ENCODE measurements around the gene DDX39B.

DDX39B gene

DNA sequence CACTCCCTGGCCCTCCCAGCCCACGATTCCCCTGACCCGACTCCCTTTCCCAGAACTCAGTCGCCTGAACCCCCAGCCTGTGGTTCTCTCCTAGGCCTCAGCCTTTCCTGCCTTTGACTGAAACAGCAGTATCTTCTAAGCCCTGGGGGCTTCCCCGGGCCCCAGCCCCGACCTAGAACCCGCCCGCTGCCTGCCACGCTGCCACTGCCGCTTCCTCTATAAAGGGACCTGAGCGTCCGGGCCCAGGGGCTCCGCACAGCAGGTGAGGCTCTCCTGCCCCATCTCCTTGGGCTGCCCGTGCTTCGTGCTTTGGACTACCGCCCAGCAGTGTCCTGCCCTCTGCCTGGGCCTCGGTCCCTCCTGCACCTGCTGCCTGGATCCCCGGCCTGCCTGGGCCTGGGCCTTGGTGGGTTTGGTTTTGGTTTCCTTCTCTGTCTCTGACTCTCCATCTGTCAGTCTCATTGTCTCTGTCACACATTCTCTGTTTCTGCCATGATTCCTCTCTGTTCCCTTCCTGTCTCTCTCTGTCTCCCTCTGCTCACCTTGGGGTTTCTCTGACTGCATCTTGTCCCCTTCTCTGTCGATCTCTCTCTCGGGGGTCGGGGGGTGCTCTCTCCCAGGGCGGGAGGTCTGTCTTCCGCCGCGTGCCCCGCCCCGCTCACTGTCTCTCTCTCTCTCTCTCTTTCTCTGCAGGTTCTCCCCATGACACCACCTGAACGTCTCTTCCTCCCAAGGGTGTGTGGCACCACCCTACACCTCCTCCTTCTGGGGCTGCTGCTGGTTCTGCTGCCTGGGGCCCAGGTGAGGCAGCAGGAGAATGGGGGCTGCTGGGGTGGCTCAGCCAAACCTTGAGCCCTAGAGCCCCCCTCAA, 30.5 kb upstream of the DDX39B start, which contains the start of gene LTA:
LTA (plus strand) TSS at position 249 of the 871 bp plus-strand sequence; CDS start at position 703, 454 bp downstream.
- no CpG with 5 or more reads among the region's 27 CpGs for WGBS (ENCODE audit: extremely low coverage, insufficient coverage, low lambda C conversion rate)
- H4K5ac ChIP-seq (ENCODE audit: low read length) = no peak within 1 kb of the TSS
- H3K27ac ChIP-seq (ENCODE audit: low read depth, low read length) = no peak within 1 kb of the TSS
- no peaks in the 10 kb centered on the region for H3K27me3 ChIP-seq (ENCODE audit: insufficient read depth, low read length, poor library complexity)
- H3K18ac ChIP-seq (ENCODE audit: low read length) = no peak within 1 kb of the TSS
- no peak within 1 kb of the TSS for H3K4me3 ChIP-seq (ENCODE audit: low read length)
- DNase-seq = no peak
- H3K9ac ChIP-seq (ENCODE audit: low read length) = no peak within 1 kb of the TSS
- H4K8ac ChIP-seq (ENCODE audit: low read depth, low read length) = no peak within 1 kb of the TSS
- no peak within 1 kb of the TSS for H3K4ac ChIP-seq (ENCODE audit: low read depth, low read length)
- no peak within 1 kb of the TSS for H3K56ac ChIP-seq (ENCODE audit: low read length)
- H3K4me2 ChIP-seq (ENCODE audit: low read length) = no peak within 1 kb of the TSS
- no peak within 1 kb of the TSS for H2AK5ac ChIP-seq (ENCODE audit: low read length)
- no peaks in the 10 kb centered on the region for H3K79me1 ChIP-seq (ENCODE audit: low read length)
- H2BK15ac ChIP-seq (replicated peaks; ENCODE audit: low read depth) = no peak within 1 kb of the TSS
- no peaks in the 10 kb centered on the region for H3K36me3 ChIP-seq (ENCODE audit: control insufficient read depth, insufficient read depth, low read length)
- H2BK120ac ChIP-seq (ENCODE audit: low read depth, low read length) = no peak within 1 kb of the TSS
- no peaks in the 10 kb centered on the region for H3K4me1 ChIP-seq (ENCODE audit: control insufficient read depth, low read depth, low read length)
- H2BK5ac ChIP-seq (ENCODE audit: low read length) = no peak within 1 kb of the TSS
- H3K79me2 ChIP-seq (ENCODE audit: control insufficient read depth, insufficient read depth, low read length) = no peaks in the 10 kb centered on the region
- no peak within 1 kb of the TSS for H3K23ac ChIP-seq (ENCODE audit: low read length)

DNA sequence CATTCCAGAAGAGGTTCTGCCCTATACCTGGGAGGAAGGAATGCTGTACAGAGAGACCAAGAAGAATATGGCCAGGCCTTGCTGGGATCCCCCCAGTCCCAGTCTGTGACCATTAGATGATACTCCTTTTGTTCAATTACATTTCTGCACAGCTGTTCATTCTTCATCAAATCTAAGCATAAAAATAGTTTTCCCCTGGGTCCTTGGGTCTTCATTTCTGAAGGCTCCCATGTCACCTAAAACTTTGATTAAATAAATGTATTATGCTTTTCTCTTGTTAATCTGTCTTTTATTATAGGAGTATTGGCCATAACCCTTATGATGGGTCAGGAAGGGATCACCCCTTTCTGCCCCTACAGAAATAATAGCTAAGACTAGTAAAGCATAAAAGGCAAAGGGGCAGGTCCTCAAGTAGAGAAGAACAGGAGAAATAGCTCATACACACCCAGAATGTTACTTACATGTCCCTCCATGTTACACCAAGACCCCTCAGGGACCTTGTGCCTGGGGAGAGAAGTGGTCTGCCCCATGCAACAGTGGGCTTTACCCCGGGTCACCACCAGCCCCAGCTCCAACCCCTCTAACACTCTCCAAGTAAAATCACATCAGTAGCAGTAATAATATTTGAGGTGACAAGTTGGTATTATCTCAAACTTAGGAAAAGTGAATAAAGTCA, 28.2 kb upstream of the DDX39B start:
- no peak overlapping the region for H3K4me2 ChIP-seq (ENCODE audit: low read length)
- no peak overlapping the region for H3K9ac ChIP-seq (ENCODE audit: low read length)
- no peak overlapping the region for H3K23ac ChIP-seq (ENCODE audit: low read length)
- no peaks in the 10 kb centered on the region for H3K36me3 ChIP-seq (ENCODE audit: control insufficient read depth, insufficient read depth, low read length)
- H3K4me1 ChIP-seq (ENCODE audit: control insufficient read depth, low read depth, low read length) = no peaks in the 10 kb centered on the region
- DNase-seq = no peak
- H3K18ac ChIP-seq (ENCODE audit: low read length) = no peak overlapping the region
- no peak overlapping the region for H2BK120ac ChIP-seq (ENCODE audit: low read depth, low read length)
- H4K5ac ChIP-seq (ENCODE audit: low read length) = no peak overlapping the region
- H2AK5ac ChIP-seq (ENCODE audit: low read length) = no peak overlapping the region
- WGBS (ENCODE audit: extremely low coverage, insufficient coverage, low lambda C conversion rate) = no CpG with 5 or more reads among the region's 1 CpG
- H3K27me3 ChIP-seq (ENCODE audit: insufficient read depth, low read length, poor library complexity) = no peaks in the 10 kb centered on the region
- no peaks in the 10 kb centered on the region for H3K79me1 ChIP-seq (ENCODE audit: low read length)
- no peak overlapping the region for H4K8ac ChIP-seq (ENCODE audit: low read depth, low read length)
- no peaks in the 10 kb centered on the region for H3K79me2 ChIP-seq (ENCODE audit: control insufficient read depth, insufficient read depth, low read length)
- H3K4me3 ChIP-seq (ENCODE audit: low read length) = no peak overlapping the region
- no peak overlapping the region for H3K27ac ChIP-seq (ENCODE audit: low read depth, low read length)
- H3K4ac ChIP-seq (ENCODE audit: low read depth, low read length) = no peak overlapping the region
- no peak overlapping the region for H2BK5ac ChIP-seq (ENCODE audit: low read length)
- H3K56ac ChIP-seq (ENCODE audit: low read length) = no peak overlapping the region
- no peak overlapping the region for H2BK15ac ChIP-seq (replicated peaks; ENCODE audit: low read depth)

DNA sequence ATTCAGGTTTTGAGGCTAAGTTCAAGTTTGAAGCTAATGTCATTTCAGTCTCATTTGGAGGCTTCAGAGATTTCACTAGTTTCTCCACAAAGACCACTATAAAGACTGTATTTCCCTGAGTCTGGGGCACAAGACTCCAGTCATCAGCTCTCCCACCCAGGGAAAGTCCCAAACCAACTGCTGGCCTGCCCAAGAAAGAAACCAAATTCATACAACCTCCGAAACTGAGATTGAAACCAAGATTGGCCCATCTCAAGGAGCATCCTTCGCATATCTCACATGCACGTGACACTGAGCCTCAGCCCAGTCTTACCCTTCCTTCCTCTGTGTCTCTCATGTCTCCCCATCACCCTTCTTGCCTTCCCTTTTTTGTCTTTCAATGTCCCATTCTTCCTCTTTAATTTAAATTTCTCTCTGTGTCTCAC, 26.7 kb upstream of the DDX39B start:
- Histone ChIP-seq H2BK15ac (replicated peaks; ENCODE audit: low read depth) (no peak overlapping the region), H3K79me2 (ENCODE audit: control insufficient read depth, insufficient read depth, low read length) (no peaks in the 10 kb centered on the region), H3K4me2 (ENCODE audit: low read length) (no peak overlapping the region), H4K8ac (ENCODE audit: low read depth, low read length) (no peak overlapping the region), H3K18ac (ENCODE audit: low read length) (no peak overlapping the region), H2AK5ac (ENCODE audit: low read length) (no peak overlapping the region), H3K79me1 (ENCODE audit: low read length) (no peaks in the 10 kb centered on the region), H3K56ac (ENCODE audit: low read length) (no peak overlapping the region), H3K4me1 (ENCODE audit: control insufficient read depth, low read depth, low read length) (no peaks in the 10 kb centered on the region), H3K36me3 (ENCODE audit: control insufficient read depth, insufficient read depth, low read length) (no peaks in the 10 kb centered on the region), H3K27ac (ENCODE audit: low read depth, low read length) (no peak overlapping the region), H4K5ac (ENCODE audit: low read length) (no peak overlapping the region), H3K4me3 (ENCODE audit: low read length) (no peak overlapping the region), H3K27me3 (ENCODE audit: insufficient read depth, low read length, poor library complexity) (no peaks in the 10 kb centered on the region), H3K4ac (ENCODE audit: low read depth, low read length) (no peak overlapping the region), H2BK5ac (ENCODE audit: low read length) (no peak overlapping the region), H3K23ac (ENCODE audit: low read length) (no peak overlapping the region), H3K9ac (ENCODE audit: low read length) (no peak overlapping the region), H2BK120ac (ENCODE audit: low read depth, low read length) (no peak overlapping the region)
- no CpG with 5 or more reads among the region's 3 CpGs for WGBS (ENCODE audit: extremely low coverage, insufficient coverage, low lambda C conversion rate)
- DNase-seq = no peak

DNA sequence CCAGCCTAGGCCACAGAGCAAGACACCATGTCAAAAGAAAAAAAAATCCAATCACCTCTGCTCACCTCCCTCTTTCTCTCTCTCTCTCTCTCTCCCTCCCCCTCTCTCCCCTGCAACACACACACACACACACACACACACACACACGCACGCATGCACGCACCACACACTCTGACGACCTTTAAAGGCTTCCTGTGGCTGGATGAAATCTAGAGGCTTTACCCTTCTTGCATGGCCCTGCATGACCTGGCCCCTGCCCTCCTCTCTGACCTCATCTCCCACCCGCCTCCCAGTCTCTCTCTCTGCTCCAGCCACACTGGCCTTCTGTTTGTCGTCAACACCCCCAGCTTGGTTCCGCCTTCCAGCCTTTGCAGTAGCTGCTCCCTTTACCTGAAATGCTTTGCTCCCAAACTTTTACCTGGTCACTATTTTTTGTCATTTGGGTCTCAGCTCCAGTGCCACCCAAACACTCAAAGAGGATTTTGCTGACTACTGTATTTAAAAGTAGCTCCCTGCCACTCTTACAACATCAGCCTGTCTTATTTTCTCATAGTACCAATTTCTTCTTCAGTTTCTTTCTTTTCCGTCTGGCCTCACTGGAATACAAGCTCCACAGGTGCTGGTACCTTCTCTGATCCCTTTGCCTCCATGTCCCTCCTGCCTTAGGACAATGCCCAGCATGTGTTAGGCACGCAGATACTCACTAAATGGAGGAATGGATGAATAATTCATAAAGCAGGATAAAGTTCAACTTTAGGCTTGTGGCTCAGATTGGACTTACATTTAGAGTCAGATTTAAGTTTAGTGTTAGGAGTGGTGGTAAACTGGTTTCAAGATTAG, 25.9 kb upstream of the DDX39B start:
- Histone ChIP-seq H3K4me3 (ENCODE audit: low read length) (no peak overlapping the region), H3K4me2 (ENCODE audit: low read length) (no peak overlapping the region), H3K4ac (ENCODE audit: low read depth, low read length) (no peak overlapping the region), H2AK5ac (ENCODE audit: low read length) (no peak overlapping the region), H3K79me2 (ENCODE audit: control insufficient read depth, insufficient read depth, low read length) (no peaks in the 10 kb centered on the region), H3K23ac (ENCODE audit: low read length) (no peak overlapping the region), H2BK5ac (ENCODE audit: low read length) (no peak overlapping the region), H3K56ac (ENCODE audit: low read length) (no peak overlapping the region), H2BK120ac (ENCODE audit: low read depth, low read length) (no peak overlapping the region), H3K79me1 (ENCODE audit: low read length) (no peaks in the 10 kb centered on the region), H3K9ac (ENCODE audit: low read length) (no peak overlapping the region), H3K36me3 (ENCODE audit: control insufficient read depth, insufficient read depth, low read length) (no peaks in the 10 kb centered on the region), H3K18ac (ENCODE audit: low read length) (no peak overlapping the region), H3K27ac (ENCODE audit: low read depth, low read length) (no peak overlapping the region), H4K8ac (ENCODE audit: low read depth, low read length) (no peak overlapping the region), H3K4me1 (ENCODE audit: control insufficient read depth, low read depth, low read length) (no peaks in the 10 kb centered on the region), H4K5ac (ENCODE audit: low read length) (no peak overlapping the region), H3K27me3 (ENCODE audit: insufficient read depth, low read length, poor library complexity) (no peaks in the 10 kb centered on the region), H2BK15ac (replicated peaks; ENCODE audit: low read depth) (no peak overlapping the region)
- DNase-seq = peak; percentile 67
- WGBS (ENCODE audit: extremely low coverage, insufficient coverage, low lambda C conversion rate) = no CpG with 5 or more reads among the region's 9 CpGs

DNA sequence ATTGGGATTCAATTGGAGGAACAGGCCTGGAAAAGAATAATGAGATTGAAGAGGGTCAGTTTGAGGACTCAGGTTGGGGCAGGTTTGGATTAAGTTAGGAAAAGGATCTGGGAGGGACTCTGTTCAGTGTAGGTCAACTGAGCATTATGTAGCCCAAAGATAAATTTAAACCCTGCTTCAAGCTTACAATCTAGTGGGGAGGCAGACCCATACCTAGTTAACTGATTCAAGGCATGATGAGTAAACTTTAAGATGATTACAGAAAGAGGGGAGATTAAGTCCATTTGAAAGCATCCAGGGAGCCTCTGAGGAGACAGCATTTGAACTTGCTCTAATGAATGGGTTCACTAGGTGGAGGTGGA, 18.9 kb upstream of the DDX39B start:
- Histone ChIP-seq H3K4me1 (ENCODE audit: control insufficient read depth, low read depth, low read length) (peaks cover 7% of the 10 kb centered on the region), H3K36me3 (ENCODE audit: control insufficient read depth, insufficient read depth, low read length) (peaks cover 6% of the 10 kb centered on the region), H3K27ac (ENCODE audit: low read depth, low read length) (no peak overlapping the region), H3K23ac (ENCODE audit: low read length) (no peak overlapping the region), H2BK5ac (ENCODE audit: low read length) (no peak overlapping the region), H3K4me2 (ENCODE audit: low read length) (no peak overlapping the region), H2BK15ac (replicated peaks; ENCODE audit: low read depth) (no peak overlapping the region), H3K4me3 (ENCODE audit: low read length) (no peak overlapping the region), H3K18ac (ENCODE audit: low read length) (no peak overlapping the region), H3K79me2 (ENCODE audit: control insufficient read depth, insufficient read depth, low read length) (no peaks in the 10 kb centered on the region), H2BK120ac (ENCODE audit: low read depth, low read length) (no peak overlapping the region), H3K4ac (ENCODE audit: low read depth, low read length) (no peak overlapping the region), H4K5ac (ENCODE audit: low read length) (no peak overlapping the region), H3K79me1 (ENCODE audit: low read length) (no peaks in the 10 kb centered on the region), H3K9ac (ENCODE audit: low read length) (no peak overlapping the region), H2AK5ac (ENCODE audit: low read length) (no peak overlapping the region), H3K27me3 (ENCODE audit: insufficient read depth, low read length, poor library complexity) (no peaks in the 10 kb centered on the region), H4K8ac (ENCODE audit: low read depth, low read length) (no peak overlapping the region), H3K56ac (ENCODE audit: low read length) (no peak overlapping the region)
- DNase-seq = no peak
